H1 (cell line): ENCODE data around the gene PPY. TPM values are rescaled to one million over a fixed set of nuclear protein-coding genes. Genes with fewer than 3 reads are reported as not detected.

Source experiments
- CTCF ChIA-PET: fragments of 300-600 bp; sonication (Branson Sonifier 250); formaldehyde crosslinking; loops from one replicate; lab custom pipeline; 2021; ENCODE audit not compliant: partially characterized antibody; lab: Charles Lee
- POLR2A ChIA-PET: fragments of 300-600 bp; sonication (Branson Sonifier 250); formaldehyde crosslinking; loops from one replicate; lab custom pipeline; 2021; ENCODE audit warnings: inconsistent platforms; ENCODE audit not compliant: partially characterized antibody; lab: Charles Lee
- DNase-seq, 2 experiments: peaks; one replicate each; pipeline versions ENCODE4 v3.0.0 to v3.0.0-alpha.2; 2010 to 2022; ENCODE audit warnings: low spot score in 2 of 2, low read depth in 1 of 2, mixed read lengths in 1 of 2
- FAIRE-seq: peaks from 2 replicates; lab custom pipeline; 2011; peaks lifted over from hg19 to GRCh38; lab: Jason Lieb, UNC
- H2AFZ ChIP-seq: 2 replicates; pipeline ENCODE4 v1.8.1; 2012; ENCODE audit warnings: low read length, inconsistent platforms
- H2AK5ac ChIP-seq: 2 replicates; pipeline ENCODE4 v1.6.1; 2013; ENCODE audit warnings: low read depth, low read length
- H2BK120ac ChIP-seq: replicated peaks from 2 replicates; pipeline ENCODE3; 2013; ENCODE audit warnings: low read depth, low read length, inconsistent platforms
- H2BK12ac ChIP-seq: 2 replicates; pipeline ENCODE4 v1.6.1; 2013; ENCODE audit warnings: low read depth, low read length
- H2BK15ac ChIP-seq: 2 replicates; pipeline ENCODE4 v1.6.1; 2013; ENCODE audit warnings: low read length
- H2BK20ac ChIP-seq: 2 replicates; pipeline ENCODE4 v1.6.1; 2013; ENCODE audit warnings: low read length
- H2BK5ac ChIP-seq: 2 replicates; pipeline ENCODE4 v1.6.1; 2013; ENCODE audit warnings: low read depth, low read length
- H3K14ac ChIP-seq: 2 replicates; pipeline ENCODE4 v1.6.1; 2013; ENCODE audit warnings: inconsistent platforms; ENCODE audit not compliant: insufficient read length
- H3K18ac ChIP-seq: 2 replicates; pipeline ENCODE4 v1.6.1; 2013; ENCODE audit warnings: low read length; ENCODE audit errors: extremely low read depth
- H3K23ac ChIP-seq: 2 replicates; pipeline ENCODE4 v1.6.1; 2013; ENCODE audit warnings: inconsistent platforms; ENCODE audit not compliant: insufficient read length
- H3K23me2 ChIP-seq: 2 replicates; pipeline ENCODE4 v1.6.1; 2013; ENCODE audit warnings: low read depth, low read length
- H3K27ac ChIP-seq: 2 replicates; pipeline ENCODE4 v1.6.1; 2011; ENCODE audit warnings: low read depth, low read length, inconsistent platforms
- H3K27me3 ChIP-seq, 4 experiments: replicated peaks in 1 of 4; 1 replicate in 1 of 4; 2 replicates in 3 of 4; pipeline versions ENCODE4 v1.6.1 to v1.8.1; 2011 to 2013; ENCODE audit warnings: low read length in 3 of 4, mild to moderate bottlenecking in 3 of 4, inconsistent platforms in 2 of 4, mixed read lengths in 2 of 4, moderate library complexity in 1 of 4; ENCODE audit not compliant: control insufficient read depth in 3 of 4, insufficient read depth in 3 of 4; ENCODE audit errors: extremely low read depth in 1 of 4
- H3K36me3 ChIP-seq, 4 experiments: 2 replicates each; pipeline versions ENCODE4 v1.6.1 to v1.8.1; 2011 to 2013; ENCODE audit warnings: mild to moderate bottlenecking in 4 of 4, low read length in 3 of 4, moderate library complexity in 2 of 4, control low read depth in 1 of 4, inconsistent platforms in 1 of 4; ENCODE audit not compliant: insufficient read depth in 4 of 4, control insufficient read depth in 2 of 4
- H3K4ac ChIP-seq: replicated peaks from 2 replicates; pipeline ENCODE3; 2013; ENCODE audit warnings: low read length, low read depth, mixed read lengths, inconsistent platforms; ENCODE audit not compliant: insufficient read length
- H3K4me1 ChIP-seq, 4 experiments: replicated peaks in 1 of 4; 1 replicate in 1 of 4; 2 replicates in 3 of 4; pipeline versions ENCODE4 v1.6.1 to v1.8.1; 2011 to 2013; ENCODE audit warnings: low read length in 3 of 4, inconsistent platforms in 2 of 4, mixed read lengths in 1 of 4; ENCODE audit not compliant: insufficient read depth in 4 of 4, control insufficient read depth in 3 of 4
- H3K4me2 ChIP-seq, 2 experiments: 2 replicates each; pipeline versions ENCODE4 v1.6.1 to v1.8.1; 2011 to 2013; ENCODE audit warnings: low read depth in 2 of 2, low read length in 2 of 2, control low read depth in 1 of 2, inconsistent platforms in 1 of 2, mild to moderate bottlenecking in 1 of 2; ENCODE audit not compliant: insufficient read depth in 1 of 2
- H3K4me3 ChIP-seq, 4 experiments: fragments of 200-600, 300-600 bp in 1 of 4; sonication (generic), shearing (Covaris generic), sonication (Bioruptor Twin) in 1 of 4; 2 replicates each; pipeline versions ENCODE4 v1.5.1 to v1.8.1; 2011 to 2016; ENCODE audit warnings: low read length in 4 of 4, low read depth in 3 of 4, control low read depth in 2 of 4, inconsistent platforms in 2 of 4, mild to moderate bottlenecking in 2 of 4, mixed read lengths in 1 of 4, moderate library complexity in 1 of 4; ENCODE audit not compliant: insufficient read depth in 2 of 4; ENCODE audit errors: extremely low read depth in 1 of 4
- H3K56ac ChIP-seq: replicated peaks from 2 replicates; pipeline ENCODE3; 2013; ENCODE audit warnings: low read depth, mild to moderate bottlenecking, mixed read lengths, low read length, inconsistent platforms; ENCODE audit not compliant: insufficient read length
- H3K79me1 ChIP-seq: 2 replicates; pipeline ENCODE4 v1.6.1; 2013; ENCODE audit warnings: low read depth, low read length, control low read depth
- H3K79me2 ChIP-seq, 2 experiments: 2 replicates each; pipeline versions ENCODE4 v1.6.1 to v1.8.1; 2012 to 2013; ENCODE audit warnings: low read length in 2 of 2, mild to moderate bottlenecking in 2 of 2, inconsistent platforms in 1 of 2; ENCODE audit not compliant: insufficient read depth in 2 of 2, control insufficient read depth in 1 of 2
- H3K9ac ChIP-seq, 4 experiments: replicated peaks in 1 of 4; 1 replicate in 1 of 4; 2 replicates in 3 of 4; pipeline versions ENCODE4 v1.6.1 to v1.8.1; 2011 to 2013; ENCODE audit warnings: low read depth in 3 of 4, low read length in 3 of 4, control low read depth in 2 of 4, mild to moderate bottlenecking in 2 of 4, moderate library complexity in 2 of 4, inconsistent platforms in 1 of 4; ENCODE audit errors: extremely low read depth in 1 of 4
- H3K9me3 ChIP-seq, 2 experiments: 2 replicates each; pipeline versions ENCODE4 v1.6.1 to v1.8.1; 2012 to 2013; ENCODE audit warnings: mild to moderate bottlenecking in 2 of 2, moderate library complexity in 2 of 2, control low read depth in 1 of 2, inconsistent platforms in 1 of 2, low read depth in 1 of 2, low read length in 1 of 2, mixed read lengths in 1 of 2; ENCODE audit not compliant: insufficient read depth in 2 of 2
- H4K20me1 ChIP-seq, 2 experiments: replicated peaks in 1 of 2; 2 replicates each; pipeline versions ENCODE3 to v1.8.1; 2011 to 2013; ENCODE audit warnings: inconsistent platforms in 2 of 2, low read length in 2 of 2, mild to moderate bottlenecking in 1 of 2; ENCODE audit not compliant: insufficient read depth in 2 of 2, control insufficient read depth in 1 of 2
- H4K5ac ChIP-seq: 2 replicates; pipeline ENCODE4 v1.6.1; 2013; ENCODE audit warnings: low read length, low read depth, mixed read lengths, inconsistent platforms; ENCODE audit not compliant: insufficient read length
- H4K8ac ChIP-seq: 2 replicates; pipeline ENCODE4 v1.8.0; 2013; ENCODE audit warnings: mild to moderate bottlenecking, moderate library complexity, low read length, inconsistent platforms; ENCODE audit not compliant: insufficient read depth; ENCODE audit errors: extremely low read depth
- H4K91ac ChIP-seq: replicated peaks from 2 replicates; pipeline ENCODE3; 2013; ENCODE audit warnings: low read length, mixed read lengths, inconsistent platforms; ENCODE audit not compliant: insufficient read length
- CHD2 ChIP-seq: IDR thresholded peaks from 2 replicates; pipeline ENCODE4 v1.6.1; 2012; ENCODE audit warnings: low read length, improper control_type of control experiment
- WGBS, 2 experiments: shearing (Covaris generic) in 1 of 2; methylation state at CpG; one replicate each; pipeline versions ENCODE4 v1.1.6 to v1.1.7; 2013 to 2015; ENCODE audit warnings: low lambda C conversion rate in 2 of 2, mixed read lengths in 2 of 2, inconsistent platforms in 1 of 2, low coverage in 1 of 2, missing lambda C conversion rate in 1 of 2; ENCODE audit not compliant: insufficient replicate concordance in 2 of 2, insufficient coverage in 1 of 2, insufficient read length in 1 of 2; ENCODE audit errors: extremely low coverage in 1 of 2, missing lambda C conversion rate in 1 of 2; 5-methylcytosine and 5-hydroxymethylcytosine counted together
- polyA plus RNA-seq, 7 experiments: library from polyadenylated mRNA; depleted of rRNA in 3 of 7; stranded (reverse) in 5 of 7; unstranded in 2 of 7; fragments of >200 nt in 5 of 7; fragments of 200-250 nt in 2 of 7; gene quantifications; 1 replicate in 5 of 7; 2 replicates in 1 of 7; 4 replicates in 1 of 7; pipeline versions ENCODE4 v1.2.1 to v1.2.3, GENCODE V29; 2011 to 2013; ENCODE audit warnings: missing spikeins in 2 of 7, mixed read lengths in 2 of 7
- total RNA-seq: library from RNA; stranded (reverse); fragmentation: NEBNext Ultra II Directional; extraction: Animal tissue kit (Norgen Biotek cat#: 25700); gene quantifications from 2 replicates; pipeline ENCODE4 v1.2.1, GENCODE V29; 2021

Gene PPY
- total and polyA plus RNA-seq, 2 of the 8 experiments (the other 6 are each of a cell fraction or from before 2014, with no cell fraction given), result 0.26 TPM; not detected in 1

GRCh38 chr17:43979671-43980070 is 37.4 kb upstream of the PPY start:
- Histone ChIP-seq H3K4me3 (no peak overlapping the region), H3K79me1 (no peaks in the 10 kb centered on the region), H3K27ac (no peak overlapping the region), H4K20me1 (no peaks in the 10 kb centered on the region), H3K9me3 (no peaks in the 10 kb centered on the region), H2AFZ (no peak overlapping the region), H2BK12ac (no peak overlapping the region), H3K4me1 (peaks cover 0 to 4% (median 2%) of the 10 kb centered on the region in 4 experiments; a peak in 3 of 7 replicates), H3K23me2 (peaks cover 6% of the 10 kb centered on the region), H3K36me3 (no peaks in the 10 kb centered on the region), H2BK120ac (no peak overlapping the region), H3K79me2 (no peaks in the 10 kb centered on the region), H2BK20ac (no peak overlapping the region), H3K56ac (no peak overlapping the region), H3K14ac (no peak overlapping the region), H2BK15ac (no peak overlapping the region), H4K8ac (no peak overlapping the region), H3K9ac (no peak overlapping the region), H2AK5ac (no peak overlapping the region), H3K27me3 (peaks cover 0 to 5% (median 4%) of the 10 kb centered on the region in 4 experiments; a peak in 3 of 7 replicates), H3K18ac (no peak overlapping the region), H3K4me2 (no peak overlapping the region), H4K5ac (no peak overlapping the region), H3K23ac (no peak overlapping the region), H2BK5ac (no peak overlapping the region), H3K4ac (no peak overlapping the region), H4K91ac (no peak overlapping the region)
- CTCF ChIA-PET, result interaction anchor here (0.9 to 2.9 kb wide), 9 partner anchors 9 to 51 kb away, joined by 3 to 13 read pairs (median 6); partner anchors contain the start of gene PYY
- POLR2A ChIA-PET, result interaction anchor here (0.7 kb wide), 2 partner anchors 19 to 26 kb away, joined by 3 read pairs; no protein-coding TSS in a partner anchor
- DNase-seq (no peak), FAIRE-seq (no peak)
- no peak for TF ChIP-seq CHD2
- 87% methylated on average over 4 of the region's 4 CpGs; no CpG with 5 or more reads in 1 of the 2 experiments for WGBS, 2 experiments
